H1 (cell line): ENCODE results near the gene AIDA. TPM values are rescaled to one million over a fixed set of nuclear protein-coding genes. Genes with fewer than 3 reads are reported as not detected.

ENCODE experiments used
- CTCF ChIA-PET: fragments of 300-600 bp; sonication (Branson Sonifier 250); formaldehyde crosslinking; loops from one replicate; lab custom pipeline; 2021; ENCODE audit not compliant: partially characterized antibody; lab: Charles Lee
- POLR2A ChIA-PET: fragments of 300-600 bp; sonication (Branson Sonifier 250); formaldehyde crosslinking; loops from one replicate; lab custom pipeline; 2021; ENCODE audit warnings: inconsistent platforms; ENCODE audit not compliant: partially characterized antibody; lab: Charles Lee
- DNase-seq, 2 experiments: peaks; one replicate each; pipeline versions ENCODE4 v3.0.0 to v3.0.0-alpha.2; 2010 to 2022; ENCODE audit warnings: low spot score in 2 of 2, low read depth in 1 of 2, mixed read lengths in 1 of 2
- FAIRE-seq: peaks from 2 replicates; lab custom pipeline; 2011; peaks lifted over from hg19 to GRCh38; lab: Jason Lieb, UNC
- H2AFZ ChIP-seq: 2 replicates; pipeline ENCODE4 v1.8.1; 2012; ENCODE audit warnings: low read length, inconsistent platforms
- H2AK5ac ChIP-seq: 2 replicates; pipeline ENCODE4 v1.6.1; 2013; ENCODE audit warnings: low read depth, low read length
- H2BK120ac ChIP-seq: replicated peaks from 2 replicates; pipeline ENCODE3; 2013; ENCODE audit warnings: low read depth, low read length, inconsistent platforms
- H2BK12ac ChIP-seq: 2 replicates; pipeline ENCODE4 v1.6.1; 2013; ENCODE audit warnings: low read depth, low read length
- H2BK15ac ChIP-seq: 2 replicates; pipeline ENCODE4 v1.6.1; 2013; ENCODE audit warnings: low read length
- H2BK20ac ChIP-seq: 2 replicates; pipeline ENCODE4 v1.6.1; 2013; ENCODE audit warnings: low read length
- H2BK5ac ChIP-seq: 2 replicates; pipeline ENCODE4 v1.6.1; 2013; ENCODE audit warnings: low read depth, low read length
- H3K14ac ChIP-seq: 2 replicates; pipeline ENCODE4 v1.6.1; 2013; ENCODE audit warnings: inconsistent platforms; ENCODE audit not compliant: insufficient read length
- H3K18ac ChIP-seq: 2 replicates; pipeline ENCODE4 v1.6.1; 2013; ENCODE audit warnings: low read length; ENCODE audit errors: extremely low read depth
- H3K23ac ChIP-seq: 2 replicates; pipeline ENCODE4 v1.6.1; 2013; ENCODE audit warnings: inconsistent platforms; ENCODE audit not compliant: insufficient read length
- H3K23me2 ChIP-seq: 2 replicates; pipeline ENCODE4 v1.6.1; 2013; ENCODE audit warnings: low read depth, low read length
- H3K27ac ChIP-seq: 2 replicates; pipeline ENCODE4 v1.6.1; 2011; ENCODE audit warnings: low read depth, low read length, inconsistent platforms
- H3K27me3 ChIP-seq, 4 experiments: replicated peaks in 1 of 4; 1 replicate in 1 of 4; 2 replicates in 3 of 4; pipeline versions ENCODE4 v1.6.1 to v1.8.1; 2011 to 2013; ENCODE audit warnings: low read length in 3 of 4, mild to moderate bottlenecking in 3 of 4, inconsistent platforms in 2 of 4, mixed read lengths in 2 of 4, moderate library complexity in 1 of 4; ENCODE audit not compliant: control insufficient read depth in 3 of 4, insufficient read depth in 3 of 4; ENCODE audit errors: extremely low read depth in 1 of 4
- H3K36me3 ChIP-seq, 4 experiments: 2 replicates each; pipeline versions ENCODE4 v1.6.1 to v1.8.1; 2011 to 2013; ENCODE audit warnings: mild to moderate bottlenecking in 4 of 4, low read length in 3 of 4, moderate library complexity in 2 of 4, control low read depth in 1 of 4, inconsistent platforms in 1 of 4; ENCODE audit not compliant: insufficient read depth in 4 of 4, control insufficient read depth in 2 of 4
- H3K4ac ChIP-seq: replicated peaks from 2 replicates; pipeline ENCODE3; 2013; ENCODE audit warnings: low read length, low read depth, mixed read lengths, inconsistent platforms; ENCODE audit not compliant: insufficient read length
- H3K4me1 ChIP-seq, 4 experiments: replicated peaks in 1 of 4; 1 replicate in 1 of 4; 2 replicates in 3 of 4; pipeline versions ENCODE4 v1.6.1 to v1.8.1; 2011 to 2013; ENCODE audit warnings: low read length in 3 of 4, inconsistent platforms in 2 of 4, mixed read lengths in 1 of 4; ENCODE audit not compliant: insufficient read depth in 4 of 4, control insufficient read depth in 3 of 4
- H3K4me2 ChIP-seq, 2 experiments: 2 replicates each; pipeline versions ENCODE4 v1.6.1 to v1.8.1; 2011 to 2013; ENCODE audit warnings: low read depth in 2 of 2, low read length in 2 of 2, control low read depth in 1 of 2, inconsistent platforms in 1 of 2, mild to moderate bottlenecking in 1 of 2; ENCODE audit not compliant: insufficient read depth in 1 of 2
- H3K4me3 ChIP-seq, 4 experiments: fragments of 200-600, 300-600 bp in 1 of 4; sonication (generic), shearing (Covaris generic), sonication (Bioruptor Twin) in 1 of 4; 2 replicates each; pipeline versions ENCODE4 v1.5.1 to v1.8.1; 2011 to 2016; ENCODE audit warnings: low read length in 4 of 4, low read depth in 3 of 4, control low read depth in 2 of 4, inconsistent platforms in 2 of 4, mild to moderate bottlenecking in 2 of 4, mixed read lengths in 1 of 4, moderate library complexity in 1 of 4; ENCODE audit not compliant: insufficient read depth in 2 of 4; ENCODE audit errors: extremely low read depth in 1 of 4
- H3K56ac ChIP-seq: replicated peaks from 2 replicates; pipeline ENCODE3; 2013; ENCODE audit warnings: low read depth, mild to moderate bottlenecking, mixed read lengths, low read length, inconsistent platforms; ENCODE audit not compliant: insufficient read length
- H3K79me1 ChIP-seq: 2 replicates; pipeline ENCODE4 v1.6.1; 2013; ENCODE audit warnings: low read depth, low read length, control low read depth
- H3K79me2 ChIP-seq, 2 experiments: 2 replicates each; pipeline versions ENCODE4 v1.6.1 to v1.8.1; 2012 to 2013; ENCODE audit warnings: low read length in 2 of 2, mild to moderate bottlenecking in 2 of 2, inconsistent platforms in 1 of 2; ENCODE audit not compliant: insufficient read depth in 2 of 2, control insufficient read depth in 1 of 2
- H3K9ac ChIP-seq, 4 experiments: replicated peaks in 1 of 4; 1 replicate in 1 of 4; 2 replicates in 3 of 4; pipeline versions ENCODE4 v1.6.1 to v1.8.1; 2011 to 2013; ENCODE audit warnings: low read depth in 3 of 4, low read length in 3 of 4, control low read depth in 2 of 4, mild to moderate bottlenecking in 2 of 4, moderate library complexity in 2 of 4, inconsistent platforms in 1 of 4; ENCODE audit errors: extremely low read depth in 1 of 4
- H3K9me3 ChIP-seq, 2 experiments: 2 replicates each; pipeline versions ENCODE4 v1.6.1 to v1.8.1; 2012 to 2013; ENCODE audit warnings: mild to moderate bottlenecking in 2 of 2, moderate library complexity in 2 of 2, control low read depth in 1 of 2, inconsistent platforms in 1 of 2, low read depth in 1 of 2, low read length in 1 of 2, mixed read lengths in 1 of 2; ENCODE audit not compliant: insufficient read depth in 2 of 2
- H4K20me1 ChIP-seq, 2 experiments: replicated peaks in 1 of 2; 2 replicates each; pipeline versions ENCODE3 to v1.8.1; 2011 to 2013; ENCODE audit warnings: inconsistent platforms in 2 of 2, low read length in 2 of 2, mild to moderate bottlenecking in 1 of 2; ENCODE audit not compliant: insufficient read depth in 2 of 2, control insufficient read depth in 1 of 2
- H4K5ac ChIP-seq: 2 replicates; pipeline ENCODE4 v1.6.1; 2013; ENCODE audit warnings: low read length, low read depth, mixed read lengths, inconsistent platforms; ENCODE audit not compliant: insufficient read length
- H4K8ac ChIP-seq: 2 replicates; pipeline ENCODE4 v1.8.0; 2013; ENCODE audit warnings: mild to moderate bottlenecking, moderate library complexity, low read length, inconsistent platforms; ENCODE audit not compliant: insufficient read depth; ENCODE audit errors: extremely low read depth
- H4K91ac ChIP-seq: replicated peaks from 2 replicates; pipeline ENCODE3; 2013; ENCODE audit warnings: low read length, mixed read lengths, inconsistent platforms; ENCODE audit not compliant: insufficient read length
- CEBPB ChIP-seq: IDR thresholded peaks from 2 replicates; pipeline ENCODE4 v1.6.1; 2012; ENCODE audit warnings: low read depth, low read length
- WGBS, 2 experiments: shearing (Covaris generic) in 1 of 2; methylation state at CpG; one replicate each; pipeline versions ENCODE4 v1.1.6 to v1.1.7; 2013 to 2015; ENCODE audit warnings: low lambda C conversion rate in 2 of 2, mixed read lengths in 2 of 2, inconsistent platforms in 1 of 2, low coverage in 1 of 2, missing lambda C conversion rate in 1 of 2; ENCODE audit not compliant: insufficient replicate concordance in 2 of 2, insufficient coverage in 1 of 2, insufficient read length in 1 of 2; ENCODE audit errors: extremely low coverage in 1 of 2, missing lambda C conversion rate in 1 of 2; 5-methylcytosine and 5-hydroxymethylcytosine counted together
- polyA plus RNA-seq, 7 experiments: library from polyadenylated mRNA; depleted of rRNA in 3 of 7; stranded (reverse) in 5 of 7; unstranded in 2 of 7; fragments of >200 nt in 5 of 7; fragments of 200-250 nt in 2 of 7; gene quantifications; 1 replicate in 5 of 7; 2 replicates in 1 of 7; 4 replicates in 1 of 7; pipeline versions ENCODE4 v1.2.1 to v1.2.3, GENCODE V29; 2011 to 2013; ENCODE audit warnings: missing spikeins in 2 of 7, mixed read lengths in 2 of 7
- total RNA-seq: library from RNA; stranded (reverse); fragmentation: NEBNext Ultra II Directional; extraction: Animal tissue kit (Norgen Biotek cat#: 25700); gene quantifications from 2 replicates; pipeline ENCODE4 v1.2.1, GENCODE V29; 2021

AIDA gene
- total and polyA plus RNA-seq, 2 of the 8 experiments (the other 6 are each of a cell fraction or from before 2014, with no cell fraction given): 52.5 to 103 TPM

GRCh38 chr1:222680080-222680479, 32.2 kb downstream of the AIDA start:
- H3K4me1 ChIP-seq: no peaks in the 10 kb centered on the region

More at GRCh38 chr1:222680080-222680479, 32.2 kb downstream of the AIDA start:
- Histone ChIP-seq H3K23me2 (no peaks in the 10 kb centered on the region), H3K4me3 (no peak overlapping the region), H2BK20ac (no peak overlapping the region), H3K27me3 (no peaks in the 10 kb centered on the region), H3K79me2 (no peaks in the 10 kb centered on the region), H4K5ac (no peak overlapping the region), H3K4me2 (no peak overlapping the region), H3K4ac (no peak overlapping the region), H3K23ac (no peak overlapping the region), H4K91ac (no peak overlapping the region), H3K9ac (no peak overlapping the region), H4K8ac (no peak overlapping the region), H3K36me3 (peaks cover 0 to 15% (median 5%) of the 10 kb centered on the region in 4 experiments; a peak in 3 of 8 replicates), H2BK5ac (no peak overlapping the region), H3K27ac (no peak overlapping the region), H2BK12ac (no peak overlapping the region), H3K18ac (no peak overlapping the region), H3K79me1 (no peaks in the 10 kb centered on the region), H2BK120ac (no peak overlapping the region), H3K14ac (no peak overlapping the region), H4K20me1 (no peaks in the 10 kb centered on the region), H3K56ac (no peak overlapping the region), H2AFZ (no peak overlapping the region), H2BK15ac (no peak overlapping the region), H3K9me3 (no peaks in the 10 kb centered on the region), H2AK5ac (no peak overlapping the region)
- no peak for TF ChIP-seq CEBPB
- ChIA-PET POLR2A (interaction anchor here (1.5 kb wide), 1 partner anchor 9 kb away, joined by 4 read pairs; no protein-coding TSS in a partner anchor), CTCF (interaction anchor here (1.2 to 1.6 kb wide), 3 partner anchors 9 to 444 kb away, joined by 3 to 8 read pairs (median 4); no protein-coding TSS in a partner anchor)
- WGBS, 2 experiments: 64% methylated on average over 1 of the region's 1 CpG; no CpG with 5 or more reads in 1 of the 2 experiments
- FAIRE-seq: no peak
- DNase-seq: no peak
